Inflammatory macrophage (primary cell): ENCODE results near the gene EPX.

ENCODE experiments used
- DNase-seq, 2 donors: peaks; one replicate each; pipeline ENCODE4 v3.0.0-alpha.2; 2020 to 2022

EPX gene

DNA sequence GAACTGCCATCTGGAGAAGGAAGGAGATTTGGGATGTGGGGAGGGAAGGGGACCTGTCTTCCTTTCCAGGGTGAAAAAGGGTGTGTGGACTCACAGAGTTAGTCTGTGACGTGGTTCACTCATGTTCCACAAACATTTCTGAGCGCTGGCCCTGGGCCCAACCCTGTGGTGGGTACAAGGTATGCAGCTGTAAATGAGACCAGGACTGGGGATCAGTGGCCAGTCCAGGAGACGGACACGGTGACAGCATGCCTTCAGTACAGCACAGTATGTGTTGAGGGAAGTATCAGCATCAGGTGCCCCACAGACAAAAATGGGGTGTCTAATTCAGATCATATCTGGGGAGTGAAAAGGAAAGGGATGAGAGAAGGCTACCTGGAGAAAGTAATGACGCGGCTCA lies 5.5 kb upstream of the EPX start:
- no peak for DNase-seq

DNA sequence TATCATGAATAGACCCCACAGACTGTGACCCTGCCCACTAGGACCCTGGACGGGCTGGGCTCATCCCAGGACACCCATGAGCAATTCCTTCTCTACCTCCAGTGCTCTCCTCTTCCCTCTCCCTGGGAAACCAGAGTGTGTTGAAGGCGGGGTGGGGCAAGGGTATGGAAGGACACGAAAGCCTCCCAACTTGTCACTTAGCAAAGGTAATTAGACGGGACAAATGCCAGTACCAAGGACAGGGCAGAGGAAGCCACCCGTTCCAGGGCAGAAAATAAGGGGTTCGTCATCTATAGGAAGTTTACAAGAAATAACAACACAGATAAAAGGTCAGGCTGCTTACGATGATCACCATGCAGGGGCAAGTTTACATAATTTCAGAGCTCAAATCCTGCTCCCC lies 4.9 kb upstream of the EPX start:
- DNase-seq: no peak

- peak in 1 of 2 donors; percentile 11 for DNase-seq
Measured at GRCh38 chr17:58189436-58190146, 2.9 kb upstream of the EPX start.

DNA sequence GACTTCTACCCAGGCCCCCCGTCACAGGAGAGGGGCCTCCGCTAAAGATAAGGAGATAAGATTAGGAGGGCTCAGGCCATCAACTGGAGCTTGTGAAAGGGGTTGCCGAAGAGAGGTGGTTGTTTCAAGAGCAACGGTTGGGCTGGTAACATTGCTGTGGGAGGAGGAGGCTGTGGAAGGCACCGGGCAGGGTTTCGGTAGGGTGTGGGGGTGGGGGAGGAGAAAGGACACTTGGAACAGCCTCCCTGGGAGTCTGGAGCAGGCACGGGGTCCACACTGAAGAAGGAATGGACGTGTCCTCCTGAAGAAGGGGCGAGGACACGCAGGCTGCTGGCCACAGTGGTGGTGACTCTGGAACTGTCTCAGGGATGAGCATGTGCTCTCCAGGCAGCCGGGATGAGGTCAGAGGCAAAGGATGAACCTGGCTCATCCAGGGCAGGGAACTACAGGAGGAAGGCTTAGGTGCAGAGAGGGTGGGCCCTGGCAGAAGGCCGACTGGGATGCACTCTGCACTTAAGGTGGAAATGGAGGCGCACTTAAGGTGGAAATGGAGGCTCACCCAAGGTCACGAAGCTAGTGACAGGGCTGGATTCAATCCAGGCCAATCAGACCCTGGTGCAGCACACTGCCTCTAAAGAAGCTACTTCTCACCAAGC lies 1.2 kb upstream of the EPX start:
- no peak for DNase-seq

- no peak for DNase-seq
Measured at GRCh38 chr17:58193641-58194255, 1.2 kb downstream of the EPX start.

GRCh38 chr17:58195518-58196123 lies 3.1 kb downstream of the EPX start:
- no peak for DNase-seq

DNA sequence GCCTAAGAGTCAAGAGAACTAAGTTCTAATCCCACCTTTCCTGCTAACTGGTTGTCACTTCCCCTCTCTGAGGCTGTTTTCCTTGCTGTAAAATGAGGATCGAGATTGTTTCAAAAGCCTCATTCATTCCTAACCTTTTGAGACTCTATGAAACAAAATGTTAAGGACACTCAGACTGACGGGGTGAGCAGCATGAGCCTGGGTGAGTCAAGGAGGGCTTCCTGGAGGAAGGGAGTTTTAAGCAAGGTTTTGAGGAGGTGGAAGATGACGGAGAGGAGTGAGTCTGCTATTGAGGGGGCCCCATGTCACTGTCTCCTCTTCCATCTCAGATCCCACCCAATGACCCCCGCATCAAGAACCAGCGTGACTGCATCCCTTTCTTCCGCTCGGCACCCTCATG lies 4.1 kb downstream of the EPX start:
- DNase-seq: no peak

GRCh38 chr17:58200024-58200633 lies 7.6 kb downstream of the EPX start:
- DNase-seq: peak; percentile 76 to 80

DNA sequence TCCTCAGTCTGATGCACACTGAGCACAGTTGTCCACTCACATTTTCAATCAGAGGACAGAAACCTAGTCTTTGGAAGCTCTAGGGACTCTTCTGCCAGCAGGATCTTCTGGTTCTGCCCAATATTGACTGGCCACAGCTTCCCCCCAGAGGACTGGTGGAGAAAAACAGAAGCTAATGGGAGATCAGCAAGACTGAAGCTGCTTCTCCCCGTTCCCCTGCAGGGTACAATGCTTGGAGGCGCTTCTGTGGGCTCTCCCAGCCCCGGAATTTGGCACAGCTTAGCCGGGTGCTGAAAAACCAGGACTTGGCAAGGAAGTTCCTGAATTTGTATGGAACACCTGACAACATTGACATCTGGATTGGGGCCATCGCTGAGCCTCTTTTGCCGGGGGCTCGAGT lies 10.3 kb downstream of the EPX start:
- DNase-seq: no peak

GRCh38 chr17:58204796-58205195 lies 12.3 kb downstream of the EPX start:
- DNase-seq: no peak

GRCh38 chr17:58205936-58206335 lies 13.4 kb downstream of the EPX start:
- no peak for DNase-seq

DNA sequence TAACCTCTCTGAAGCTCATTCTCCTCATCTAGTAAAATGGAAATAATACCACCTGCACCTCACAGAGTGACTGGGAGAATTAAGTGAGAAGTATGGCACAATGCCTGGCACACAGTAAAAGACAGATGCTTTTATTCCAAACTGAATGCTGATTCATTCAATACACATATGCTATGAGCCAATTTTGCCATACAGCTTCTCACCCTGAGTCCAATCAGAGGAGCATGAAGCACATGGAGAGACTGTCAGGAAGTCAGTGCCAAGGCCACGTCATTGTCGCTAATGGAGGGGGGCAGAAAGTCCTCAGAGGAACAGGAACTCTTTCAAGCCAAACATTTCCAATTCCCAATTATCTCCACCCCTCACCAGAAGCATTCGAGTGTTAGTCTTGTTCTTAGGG lies 14.9 kb downstream of the EPX start:
- DNase-seq: no peak

GRCh38 chr17:58208344-58208743 lies 15.8 kb downstream of the EPX start:
- no peak for DNase-seq

- peak in 1 of 2 donors; percentile 21 for DNase-seq
Measured at GRCh38 chr17:58210922-58211321, 18.4 kb downstream of the EPX start.

DNA sequence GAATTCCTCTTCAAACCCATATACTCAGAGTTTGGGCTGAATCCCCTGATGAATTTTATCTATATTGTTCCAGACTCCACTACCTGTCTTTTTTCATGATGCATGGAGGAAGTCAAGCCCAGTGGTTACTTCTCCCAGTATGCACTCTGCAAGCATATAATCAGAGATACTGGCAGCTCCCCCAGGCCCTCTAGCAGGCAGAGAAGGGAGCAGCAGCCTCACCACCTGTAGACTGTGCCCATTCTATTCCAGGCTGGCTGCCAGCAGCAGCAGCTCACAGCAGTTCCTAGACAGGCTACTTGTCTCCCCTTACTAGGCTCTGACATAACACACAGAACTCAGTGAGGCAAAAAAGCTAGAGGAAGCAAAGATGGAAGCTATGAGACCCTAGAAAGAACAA lies 23.2 kb downstream of the EPX start:
- DNase-seq: no peak

DNA sequence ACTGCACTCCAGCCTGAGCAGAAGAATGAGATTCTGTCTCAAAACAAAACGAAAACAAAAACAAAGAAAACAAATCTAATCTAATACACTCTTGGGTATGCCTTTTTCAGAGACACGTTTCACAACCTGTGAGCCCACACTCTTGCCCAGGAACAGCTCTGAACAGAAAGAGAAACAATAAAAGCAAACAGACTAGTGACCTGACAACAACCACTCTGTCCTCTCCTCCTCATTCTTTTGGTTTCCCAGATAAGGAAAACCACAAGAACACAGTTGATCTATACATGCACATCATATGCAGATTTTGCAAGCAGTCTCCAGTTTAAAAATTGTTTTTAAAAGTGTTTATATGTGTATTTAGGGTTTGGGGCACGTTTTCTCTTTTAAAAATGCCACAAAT lies 25.2 kb downstream of the EPX start:
- DNase-seq: no peak

- peak; percentile 94 to 96 for DNase-seq
Measured at GRCh38 chr17:58219007-58219788, 26.7 kb downstream of the EPX start, which contains the start of gene MKS1. Gene MKS1, minus strand, starts transcription at chr17:58219255. Its CDS starts 25 bp downstream, at chr17:58219230.

DNA sequence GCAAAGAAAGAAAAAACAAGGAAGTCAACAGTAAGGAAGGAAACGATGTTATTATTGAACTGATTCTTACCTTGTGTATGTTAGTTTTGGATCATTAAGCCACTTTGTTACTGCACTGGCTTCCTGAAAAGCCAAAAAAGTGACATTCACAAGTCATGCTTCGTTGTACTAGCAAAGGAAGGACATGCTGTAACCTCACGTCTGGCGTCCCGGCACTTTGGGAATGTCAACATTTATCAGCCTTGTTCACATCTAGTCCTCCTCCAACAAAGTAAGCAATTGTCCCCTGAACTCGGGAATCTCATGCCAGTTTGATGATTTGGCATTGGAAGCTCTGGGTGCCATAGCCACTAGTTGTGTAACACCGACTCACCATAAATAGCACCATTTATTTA lies 27.3 kb downstream of the EPX start:
- DNase-seq: peak in 1 of 2 donors; percentile 8

DNA sequence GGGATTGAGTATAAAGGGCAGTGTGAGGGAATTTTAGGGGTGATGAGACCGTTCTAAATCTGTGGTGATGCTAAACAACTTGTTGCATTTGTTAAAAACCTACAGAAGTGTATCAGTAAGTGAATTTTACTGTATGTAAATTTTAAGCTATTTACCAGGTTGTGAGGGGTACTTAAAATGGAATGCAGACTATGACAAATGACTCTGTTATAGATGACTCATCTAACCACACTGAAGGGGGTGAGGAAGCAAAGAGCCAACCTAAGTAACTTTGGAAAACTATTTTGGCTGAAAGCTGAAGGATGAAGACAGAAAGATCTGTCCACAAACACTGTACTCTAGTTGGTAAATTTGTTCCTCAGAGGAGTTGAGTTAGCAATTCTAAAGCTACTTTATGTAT lies 31.8 kb downstream of the EPX start:
- peak; percentile 12 to 40 for DNase-seq

DNA sequence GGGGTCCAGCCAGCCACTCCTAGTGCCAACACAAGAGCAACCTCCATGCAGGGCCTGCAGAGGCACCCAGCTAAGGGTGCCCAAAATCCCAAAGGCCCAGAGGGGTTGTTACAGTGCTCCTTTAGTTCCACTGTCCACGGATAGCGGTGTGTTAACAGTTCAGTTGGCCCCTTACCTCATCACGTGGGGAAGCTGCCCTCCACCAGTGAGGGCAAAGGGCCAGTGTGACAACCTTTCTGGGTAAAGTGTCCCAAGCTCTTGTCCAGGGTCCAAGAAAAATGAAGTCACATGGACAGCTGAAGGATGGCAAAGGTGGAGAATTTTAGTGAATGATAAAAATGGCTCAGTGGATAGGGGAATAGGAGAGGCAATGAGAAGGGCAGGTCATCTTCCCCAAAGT lies 35.2 kb downstream of the EPX start:
- no peak for DNase-seq

DNA sequence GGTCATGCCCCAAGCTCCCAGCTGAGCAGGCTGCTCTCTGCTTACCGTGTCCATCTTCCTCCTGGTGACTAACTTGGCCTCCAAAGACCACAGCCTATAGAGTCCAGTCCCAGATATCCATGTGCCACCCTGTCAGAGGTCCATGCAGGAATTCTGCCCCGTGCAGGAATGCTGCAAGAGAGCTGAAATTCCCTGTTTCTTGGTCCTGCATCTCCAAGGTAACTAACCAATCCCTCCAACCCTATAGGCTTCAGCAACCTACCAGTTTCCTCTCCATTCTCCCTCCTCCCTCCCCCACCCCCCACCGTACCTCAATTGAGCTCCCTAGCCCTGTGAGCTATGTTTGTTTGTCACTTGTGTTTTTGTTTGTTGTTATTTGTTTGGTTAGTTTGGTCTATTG lies 36.2 kb downstream of the EPX start:
- DNase-seq: no peak

DNA sequence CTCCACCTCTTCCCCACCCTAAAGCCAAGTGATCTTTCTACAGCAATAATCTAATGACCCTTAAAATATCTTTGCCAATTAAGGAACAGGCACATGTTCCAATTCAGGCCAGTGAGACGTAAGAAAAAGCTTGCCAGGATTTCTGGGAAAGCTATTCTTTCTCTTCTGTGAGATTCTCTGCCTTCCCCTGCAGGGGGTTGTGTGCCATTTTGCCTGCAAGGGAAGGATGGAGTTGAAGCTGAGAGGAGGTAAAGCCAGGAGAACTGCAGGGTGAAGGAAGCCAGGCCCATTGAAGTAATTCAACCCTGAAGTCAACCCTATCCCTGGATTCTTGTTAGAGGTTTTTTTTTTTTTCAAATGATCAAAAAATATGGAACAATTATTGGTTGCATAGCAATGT lies 36.9 kb downstream of the EPX start:
- no peak for DNase-seq
